GM10266 (cell line): Measurements from ENCODE around the gene CSK.
"Not testable (repeated sequence)": the region's sequence is repeated elsewhere in the genome, so short reads cannot be mapped to it uniquely, and the experiment has no call there.

Experiments used
- DNase-seq: peaks from one replicate; pipeline ENCODE4 v3.0.0; 2012; ENCODE audit errors: extremely low spot score
- TF ChIP-seq, protein P1 (sequence below): IDR thresholded peaks from 2 replicates; pipeline ENCODE4 v1.5.1; 2012; ENCODE audit warnings: mild to moderate bottlenecking, low read depth; ENCODE audit not compliant: control insufficient read depth, insufficient read depth; ENCODE audit errors: missing control alignments

The CSK gene

DNA sequence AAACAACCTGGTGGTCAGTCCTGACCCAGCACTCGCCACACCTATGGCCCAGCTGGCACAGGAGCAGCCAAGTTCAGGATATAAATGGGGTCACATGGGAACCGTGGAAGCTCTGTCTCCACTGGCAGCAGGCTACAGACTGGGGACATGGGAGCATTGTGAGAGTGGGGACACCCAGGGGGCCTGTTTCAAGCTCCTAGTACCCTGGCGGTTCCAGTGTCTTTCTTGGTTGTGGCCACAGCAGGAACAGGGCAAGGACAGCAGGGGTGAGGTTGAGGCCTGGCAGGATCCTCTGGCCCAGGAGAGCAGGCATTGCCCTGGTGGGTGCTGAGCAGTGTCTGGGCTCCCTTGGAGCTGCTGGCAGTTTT is 1.9 kb downstream of the CSK start:
- TF ChIP-seq, protein P1, sequence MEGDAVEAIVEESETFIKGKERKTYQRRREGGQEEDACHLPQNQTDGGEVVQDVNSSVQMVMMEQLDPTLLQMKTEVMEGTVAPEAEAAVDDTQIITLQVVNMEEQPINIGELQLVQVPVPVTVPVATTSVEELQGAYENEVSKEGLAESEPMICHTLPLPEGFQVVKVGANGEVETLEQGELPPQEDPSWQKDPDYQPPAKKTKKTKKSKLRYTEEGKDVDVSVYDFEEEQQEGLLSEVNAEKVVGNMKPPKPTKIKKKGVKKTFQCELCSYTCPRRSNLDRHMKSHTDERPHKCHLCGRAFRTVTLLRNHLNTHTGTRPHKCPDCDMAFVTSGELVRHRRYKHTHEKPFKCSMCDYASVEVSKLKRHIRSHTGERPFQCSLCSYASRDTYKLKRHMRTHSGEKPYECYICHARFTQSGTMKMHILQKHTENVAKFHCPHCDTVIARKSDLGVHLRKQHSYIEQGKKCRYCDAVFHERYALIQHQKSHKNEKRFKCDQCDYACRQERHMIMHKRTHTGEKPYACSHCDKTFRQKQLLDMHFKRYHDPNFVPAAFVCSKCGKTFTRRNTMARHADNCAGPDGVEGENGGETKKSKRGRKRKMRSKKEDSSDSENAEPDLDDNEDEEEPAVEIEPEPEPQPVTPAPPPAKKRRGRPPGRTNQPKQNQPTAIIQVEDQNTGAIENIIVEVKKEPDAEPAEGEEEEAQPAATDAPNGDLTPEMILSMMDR: no peak
- no peak for DNase-seq

DNA sequence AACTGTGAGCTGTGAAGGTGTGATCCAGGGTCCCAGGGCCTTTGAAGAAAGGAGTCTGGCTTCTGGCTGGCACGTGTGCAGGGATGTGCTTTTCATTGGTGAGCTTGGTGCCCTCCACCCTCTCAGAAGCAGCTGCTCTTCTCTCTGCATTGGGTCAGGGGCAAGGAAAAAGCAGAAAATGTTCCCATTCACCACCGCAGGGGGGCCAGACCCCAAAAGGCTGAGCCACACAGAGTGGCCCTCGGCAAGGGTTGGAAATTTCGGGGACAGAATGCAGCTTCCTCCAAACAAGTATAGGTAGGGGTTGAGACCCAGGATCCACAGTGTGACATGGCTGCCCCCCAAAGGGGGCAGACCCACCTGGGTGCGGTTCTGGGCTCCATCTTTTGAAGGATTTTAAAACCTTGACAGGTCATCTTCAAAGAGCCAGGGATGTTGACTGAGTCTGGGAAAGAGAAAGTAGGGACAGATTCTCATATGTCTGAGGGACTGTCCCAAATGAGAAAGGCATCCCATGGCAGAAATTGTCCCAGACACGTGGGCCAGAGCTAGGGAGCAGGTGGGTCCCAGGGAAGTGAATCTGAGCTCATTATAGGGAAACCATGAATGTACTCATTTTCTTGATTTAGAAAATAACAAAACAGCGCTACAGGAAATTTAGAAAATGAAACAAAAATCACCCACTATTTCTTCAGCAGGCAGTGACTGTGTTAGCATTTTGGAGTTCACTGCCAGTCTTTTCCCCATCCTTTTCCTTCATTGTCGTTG is 2.7 kb downstream of the CSK start:
- DNase-seq: no peak
- TF ChIP-seq, protein P1: peak; percentile 7

DNA sequence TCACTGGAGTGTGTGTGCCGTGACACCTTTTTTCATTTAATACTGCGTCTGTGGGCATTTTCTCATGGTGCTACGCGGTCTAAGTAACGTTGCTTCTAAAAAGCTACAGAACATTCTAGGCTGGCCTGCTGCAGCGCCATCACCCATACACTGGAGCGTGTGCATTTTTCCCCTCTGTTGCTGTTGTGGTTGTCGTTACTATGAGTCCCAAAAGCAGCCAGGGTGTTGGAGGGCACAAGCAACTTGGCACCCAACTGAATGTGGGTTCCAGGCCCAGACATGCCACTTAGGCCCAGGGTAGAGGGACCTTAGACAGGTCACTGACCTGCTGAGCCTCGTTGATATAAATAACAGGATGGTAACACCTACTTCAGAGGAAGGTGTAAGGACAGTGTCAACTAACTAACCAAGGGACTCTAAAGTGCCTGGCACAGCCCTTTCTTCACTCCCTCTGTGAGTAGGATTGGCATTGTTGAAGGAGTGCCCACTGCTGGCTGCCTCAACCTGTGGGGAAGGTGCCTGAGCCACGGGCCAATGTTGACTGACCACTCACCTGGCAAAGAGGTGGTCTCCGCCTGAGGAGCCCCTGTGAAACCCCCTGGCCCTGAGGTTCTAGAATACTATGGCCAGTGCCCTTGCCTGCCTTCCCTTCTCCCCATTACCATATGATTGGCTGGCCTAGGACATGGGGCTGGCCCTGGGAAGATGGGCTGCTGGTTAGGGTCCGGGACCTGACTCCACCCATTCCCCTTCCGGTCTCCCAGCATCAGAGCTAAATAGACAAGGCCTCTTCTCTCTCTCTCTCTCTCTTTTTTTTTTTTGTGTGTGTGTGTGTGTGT is 3.5 kb downstream of the CSK start:
- DNase-seq: peak; percentile 79
- TF ChIP-seq, protein P1: no peak

DNA sequence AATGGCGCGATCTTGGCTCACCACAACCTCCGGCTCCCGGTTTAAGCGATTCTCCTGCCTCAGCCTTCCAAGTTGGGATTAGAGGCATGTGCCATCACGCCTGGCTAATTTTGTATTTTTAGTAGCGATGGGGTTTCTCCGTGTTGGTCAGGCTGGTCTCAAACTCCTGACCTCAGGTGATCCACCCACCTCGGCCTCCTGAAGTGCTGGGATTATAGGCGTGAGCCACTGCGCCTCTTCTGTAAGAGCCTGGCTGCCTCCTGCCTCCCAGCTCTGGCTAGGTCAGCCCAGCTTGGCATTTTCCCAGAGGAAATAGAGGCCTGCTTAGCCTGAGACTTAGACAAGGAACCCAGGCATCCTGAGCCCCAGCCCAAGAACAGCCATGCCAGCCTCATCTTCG is 4.2 kb downstream of the CSK start:
- DNase-seq: not testable (repeated sequence)

DNA sequence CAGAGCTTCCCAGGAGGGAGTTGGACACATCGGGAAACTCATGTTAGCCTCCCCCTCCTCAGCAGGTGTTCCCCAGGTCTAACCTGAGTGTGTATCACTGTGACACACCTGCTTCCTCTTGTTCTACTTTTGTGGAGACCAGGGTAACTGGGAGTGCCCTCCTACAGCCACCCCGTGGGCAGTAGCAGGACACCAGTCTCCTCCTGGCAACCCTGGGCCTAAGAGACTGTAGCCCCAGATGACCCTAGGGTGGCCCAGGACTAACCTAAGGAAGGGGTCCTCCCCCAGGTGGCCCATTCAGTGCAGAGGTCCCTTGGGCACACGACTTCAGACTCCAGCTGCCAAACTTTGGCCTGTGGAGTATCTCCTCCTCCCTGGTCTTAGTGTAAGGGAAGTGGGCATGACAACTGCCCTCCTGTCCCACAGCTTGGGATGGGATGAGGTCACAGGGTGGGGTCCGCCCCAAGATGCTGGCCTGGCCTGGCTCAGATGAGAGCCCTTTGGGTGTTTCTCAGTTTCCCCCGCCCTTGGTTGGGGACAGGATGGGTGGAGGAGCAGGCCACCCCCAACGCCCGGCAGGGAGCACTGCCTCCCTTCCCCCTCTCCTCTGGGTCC is 4.8 kb downstream of the CSK start:
- DNase-seq: no peak
- TF ChIP-seq, protein P1: no peak

DNA sequence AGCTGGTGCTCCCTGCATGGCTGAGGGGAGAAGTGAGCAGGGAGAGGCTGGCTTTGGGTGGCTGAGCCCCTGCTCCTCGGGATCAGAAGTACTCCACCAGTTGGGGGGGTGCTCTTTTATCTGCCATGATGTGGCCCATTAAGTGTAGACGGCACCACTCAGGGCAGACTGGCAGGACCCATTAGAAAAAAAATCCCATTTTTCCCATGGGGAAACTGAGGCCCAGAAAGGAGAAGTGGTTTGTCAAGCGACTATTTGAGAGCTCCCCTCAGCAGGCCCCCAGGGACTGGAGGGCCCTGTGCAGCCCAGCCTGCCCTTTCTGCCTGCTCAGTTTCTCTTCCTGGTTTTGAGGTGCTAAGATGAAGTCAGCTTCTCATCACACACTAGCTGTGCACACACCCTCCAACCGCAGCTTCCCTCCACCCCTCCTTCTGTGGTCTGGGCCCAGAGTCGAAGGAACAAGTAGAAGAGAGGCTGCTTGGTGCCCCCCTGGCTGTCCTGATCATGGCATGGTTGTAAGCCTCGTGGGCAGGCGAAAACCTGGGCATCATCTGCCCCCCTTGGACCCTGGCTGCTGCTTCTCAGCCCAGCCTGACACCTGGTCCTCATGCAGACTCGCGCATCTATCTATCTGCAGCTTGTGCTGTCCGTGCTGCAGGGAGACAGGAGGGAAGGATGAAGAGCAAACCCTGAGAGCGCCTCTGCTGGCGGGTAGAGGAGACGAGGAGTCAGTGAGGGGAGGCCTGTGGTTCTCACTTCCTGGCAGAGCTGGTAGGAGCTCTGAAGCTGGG is 5.6 kb downstream of the CSK start:
- TF ChIP-seq, protein P1: peak; percentile 79
- peak; percentile 85 for DNase-seq

DNA sequence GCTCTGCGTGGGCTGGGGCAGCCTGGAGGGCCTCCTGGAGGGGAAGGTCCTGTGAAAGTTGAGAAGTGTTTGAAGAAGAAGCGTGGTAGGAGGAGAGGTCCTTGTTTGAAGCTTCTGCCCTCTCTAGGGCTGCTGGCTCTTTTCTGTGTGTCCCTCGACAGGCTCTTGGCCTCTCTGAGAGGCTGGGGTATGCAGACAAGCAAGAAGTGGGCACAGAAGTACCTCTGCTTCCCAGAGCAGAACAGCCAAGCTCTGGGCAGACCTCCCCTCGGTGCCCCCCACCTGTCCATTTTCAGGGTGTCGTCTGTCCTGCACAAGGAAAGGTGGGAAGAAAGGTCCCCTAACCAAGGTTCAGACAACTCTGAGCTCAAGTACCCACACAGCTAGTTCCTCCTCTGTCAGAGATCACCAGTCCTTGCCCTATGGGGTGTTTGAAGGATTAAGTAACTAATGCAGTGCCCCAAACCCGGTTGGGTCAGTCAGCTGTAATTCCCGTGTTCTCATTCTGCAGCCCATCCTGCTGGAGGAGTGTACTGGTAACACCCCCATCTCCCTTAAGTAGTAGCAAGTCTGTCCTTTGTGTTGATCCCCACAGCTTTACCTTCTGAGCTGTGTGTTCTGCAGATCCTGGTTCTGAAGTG is 6.3 kb downstream of the CSK start:
- TF ChIP-seq, protein P1: no peak
- no peak for DNase-seq
